NB4 (cell line): ENCODE results near the gene CDYL.

ENCODE experiments used
- DNase-seq: peaks from one replicate; pipeline ENCODE4 v3.0.0; 2010; ENCODE audit warnings: low read depth
- H3K4me3 ChIP-seq: one replicate; pipeline ENCODE4 v1.5.1; 2011; ENCODE audit warnings: mild to moderate bottlenecking, low read depth, low read length, moderate library complexity
- MYC ChIP-seq: IDR thresholded peaks from 2 replicates; pipeline ENCODE4 v1.6.1; 2011; ENCODE audit warnings: low read depth, low read length
- POLR2A ChIP-seq: IDR thresholded peaks from 2 replicates; pipeline ENCODE4 v1.6.1; 2011; ENCODE audit warnings: mild to moderate bottlenecking; ENCODE audit not compliant: insufficient read length; ENCODE audit errors: extremely low read depth
- TF ChIP-seq, protein P1 (sequence below): IDR thresholded peaks from 2 replicates; pipeline ENCODE4 v1.6.1; 2011; ENCODE audit warnings: low read depth, low read length
- TF ChIP-seq, protein P2 (sequence below): IDR thresholded peaks from one replicate; pipeline ENCODE4 v1.5.1; 2012; ENCODE audit warnings: low read depth, low read length

Gene CDYL

DNA sequence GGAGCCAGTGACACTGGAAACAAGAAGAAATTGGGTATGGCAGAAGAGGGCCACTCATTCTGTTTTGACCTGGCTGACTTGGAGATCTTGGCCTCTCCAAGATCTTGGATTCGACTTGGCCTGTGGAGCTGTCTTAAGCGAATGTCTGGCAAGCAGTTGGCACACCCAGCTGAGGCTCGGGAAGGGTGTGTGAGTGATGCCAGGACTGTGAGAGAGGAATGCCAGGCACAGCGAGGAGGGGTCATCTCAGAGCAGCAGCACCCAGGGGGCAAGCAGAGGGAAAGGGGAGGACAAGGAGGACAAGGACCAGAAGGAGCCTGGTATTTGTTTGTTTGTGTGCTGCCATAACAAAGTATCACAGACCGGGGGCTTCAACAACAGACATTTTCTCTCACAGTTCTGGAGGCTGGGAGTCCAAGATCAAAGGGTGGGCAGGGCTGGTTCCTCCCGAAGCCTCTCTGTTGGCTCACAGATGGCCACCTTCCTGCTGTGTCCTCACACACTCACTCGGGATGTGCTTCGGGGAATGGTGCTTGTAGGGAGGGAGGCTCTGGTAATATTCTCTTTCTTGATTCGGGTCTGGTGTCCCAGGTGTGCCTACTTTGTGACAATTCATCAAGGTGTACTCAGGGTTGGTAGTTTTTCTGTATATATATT lies 194.7 kb downstream of the CDYL start:
- DNase-seq = no peak
- no peak overlapping the region for H3K4me3 ChIP-seq
- TF ChIP-seq, protein P1, sequence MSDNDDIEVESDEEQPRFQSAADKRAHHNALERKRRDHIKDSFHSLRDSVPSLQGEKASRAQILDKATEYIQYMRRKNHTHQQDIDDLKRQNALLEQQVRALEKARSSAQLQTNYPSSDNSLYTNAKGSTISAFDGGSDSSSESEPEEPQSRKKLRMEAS = no peak
- TF ChIP-seq MYC (no peak), POLR2A (no peak)
- TF ChIP-seq, protein P2, sequence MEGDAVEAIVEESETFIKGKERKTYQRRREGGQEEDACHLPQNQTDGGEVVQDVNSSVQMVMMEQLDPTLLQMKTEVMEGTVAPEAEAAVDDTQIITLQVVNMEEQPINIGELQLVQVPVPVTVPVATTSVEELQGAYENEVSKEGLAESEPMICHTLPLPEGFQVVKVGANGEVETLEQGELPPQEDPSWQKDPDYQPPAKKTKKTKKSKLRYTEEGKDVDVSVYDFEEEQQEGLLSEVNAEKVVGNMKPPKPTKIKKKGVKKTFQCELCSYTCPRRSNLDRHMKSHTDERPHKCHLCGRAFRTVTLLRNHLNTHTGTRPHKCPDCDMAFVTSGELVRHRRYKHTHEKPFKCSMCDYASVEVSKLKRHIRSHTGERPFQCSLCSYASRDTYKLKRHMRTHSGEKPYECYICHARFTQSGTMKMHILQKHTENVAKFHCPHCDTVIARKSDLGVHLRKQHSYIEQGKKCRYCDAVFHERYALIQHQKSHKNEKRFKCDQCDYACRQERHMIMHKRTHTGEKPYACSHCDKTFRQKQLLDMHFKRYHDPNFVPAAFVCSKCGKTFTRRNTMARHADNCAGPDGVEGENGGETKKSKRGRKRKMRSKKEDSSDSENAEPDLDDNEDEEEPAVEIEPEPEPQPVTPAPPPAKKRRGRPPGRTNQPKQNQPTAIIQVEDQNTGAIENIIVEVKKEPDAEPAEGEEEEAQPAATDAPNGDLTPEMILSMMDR = no peak

DNA sequence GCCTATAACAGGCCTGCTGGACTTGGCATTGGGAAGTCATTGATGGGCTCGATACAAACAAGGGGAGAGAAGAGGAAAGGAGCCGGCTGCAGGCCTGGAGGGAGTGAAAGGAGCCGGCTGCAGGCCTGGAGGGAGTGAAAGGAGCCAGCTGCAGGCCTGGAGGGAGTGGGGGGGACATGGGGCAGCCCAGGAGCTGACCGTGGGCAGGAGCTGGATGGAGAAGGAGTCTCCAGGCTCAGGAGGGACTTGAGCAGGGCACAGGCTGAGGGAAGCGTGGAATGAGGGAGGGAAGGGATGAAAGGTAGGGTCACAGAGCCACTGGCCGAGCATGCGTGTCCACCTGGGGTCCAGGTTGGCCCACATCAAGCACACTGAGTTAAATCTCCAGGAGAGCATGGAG lies 195.6 kb downstream of the CDYL start:
- DNase-seq = no peak
- no peak for TF ChIP-seq POLR2A
- TF ChIP-seq, protein P1 = no peak
- no peak for TF ChIP-seq MYC
- TF ChIP-seq, protein P2 = no peak
- no peak overlapping the region for H3K4me3 ChIP-seq

DNA sequence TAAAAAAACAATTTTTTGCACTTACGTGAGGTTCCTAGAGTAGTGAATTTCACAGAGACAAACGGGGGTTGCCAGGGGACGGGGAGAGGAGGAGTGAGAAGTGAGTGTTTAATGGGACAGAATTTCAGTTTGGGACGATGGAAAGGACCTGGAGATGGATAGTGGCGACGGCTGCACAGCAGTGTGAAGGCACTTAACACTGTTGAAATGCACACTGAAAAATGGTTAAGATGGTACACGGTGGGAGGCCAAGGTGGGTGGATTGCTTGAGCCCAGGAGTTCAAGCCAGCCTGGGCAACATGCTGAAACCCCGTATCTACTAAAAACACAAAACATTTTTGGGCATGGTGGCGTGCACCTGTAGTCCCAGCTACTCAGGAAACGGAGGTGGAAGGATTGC lies 196.2 kb downstream of the CDYL start:
- no peak for TF ChIP-seq POLR2A
- TF ChIP-seq, protein P2 = no peak
- TF ChIP-seq, protein P1 = no peak
- TF ChIP-seq MYC = no peak
- no peak overlapping the region for H3K4me3 ChIP-seq
- no peak for DNase-seq

DNA sequence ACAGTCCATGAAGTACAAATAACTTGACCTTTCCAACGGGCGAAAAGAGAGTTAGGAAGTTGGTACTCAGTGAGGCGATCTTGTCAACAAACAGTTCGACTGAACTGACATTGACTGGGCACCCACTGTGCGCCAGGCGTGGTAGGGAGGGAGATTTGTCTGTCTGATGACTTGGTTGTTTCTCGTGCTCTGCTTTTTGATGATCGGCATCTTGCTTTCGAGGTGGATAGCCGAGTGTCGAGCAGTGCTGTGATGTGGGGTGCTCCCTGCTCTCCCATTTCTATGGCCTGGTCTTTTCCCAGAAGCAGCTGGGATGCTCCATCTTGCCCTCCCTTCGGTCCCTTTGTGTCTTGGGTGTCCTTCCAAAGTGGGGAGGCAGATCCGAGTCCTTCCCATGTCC lies 197.2 kb downstream of the CDYL start:
- H3K4me3 ChIP-seq = no peak overlapping the region
- TF ChIP-seq, protein P2 = no peak
- TF ChIP-seq, protein P1 = no peak
- no peak for TF ChIP-seq MYC
- no peak for TF ChIP-seq POLR2A
- no peak for DNase-seq

DNA sequence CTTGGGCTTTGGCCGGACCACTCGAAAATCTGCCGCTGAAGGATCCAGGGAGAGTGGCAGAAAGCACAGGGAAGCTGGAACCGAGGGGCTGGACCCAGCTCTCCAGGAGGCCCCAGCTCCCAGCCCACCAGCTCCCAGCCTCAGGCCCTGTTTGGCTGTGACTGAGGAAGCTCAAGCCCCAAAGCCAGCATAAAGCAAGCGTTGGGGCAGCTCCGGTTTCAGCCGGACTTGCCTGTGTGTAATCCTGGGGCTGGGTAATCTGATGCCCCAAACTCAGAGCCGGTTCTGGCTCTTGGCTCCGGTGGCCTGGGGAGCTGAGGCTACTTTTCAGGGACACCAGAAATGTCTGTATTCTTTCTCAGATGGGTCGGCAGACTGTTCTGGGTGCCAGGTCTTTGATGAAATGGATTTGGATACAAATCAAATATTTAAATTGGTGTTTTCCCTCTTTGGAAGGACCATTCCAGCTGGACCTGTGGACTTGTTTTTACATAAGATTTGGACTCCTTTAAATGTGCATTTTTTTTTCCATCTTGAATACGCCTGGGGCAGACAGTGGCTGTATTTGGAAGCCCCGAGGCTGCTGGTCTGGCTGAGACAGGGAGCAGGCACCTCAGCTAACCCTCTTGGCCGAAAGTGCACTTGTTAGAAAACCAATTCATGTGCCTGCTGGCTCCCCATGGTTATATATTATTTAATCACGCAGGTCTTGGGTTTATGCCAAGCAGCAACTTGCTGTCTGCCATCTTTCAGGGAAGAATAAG lies 198.0 kb downstream of the CDYL start:
- TF ChIP-seq, protein P2 = no peak
- TF ChIP-seq MYC (no peak), POLR2A (no peak)
- DNase-seq = no peak
- H3K4me3 ChIP-seq = no peak overlapping the region
